ENCODE measurements around the gene VPS35.
A peak's percentile ranks its signal among the peaks of the same experiment; 100 is the strongest.
"Not testable (repeated sequence)": the region's sequence is repeated elsewhere in the genome, so short reads cannot be mapped to it uniquely, and the experiment has no call there.

VPS35 gene

GRCh38 chr16:46711106-46712058, 22.4 kb upstream of the VPS35 start:
- no peak for DNase-seq

- DNase-seq = no peak
These were observed 20.6 kb upstream of the VPS35 start for GRCh38 chr16:46709469-46710005.

- DNase-seq = no peak
These were observed 17.7 kb upstream of the VPS35 start for GRCh38 chr16:46706642-46707041.

GRCh38 chr16:46702030-46702429, 13.1 kb upstream of the VPS35 start:
- DNase-seq = no peak

GRCh38 chr16:46701615-46702014, 12.6 kb upstream of the VPS35 start:
- no peak for DNase-seq

- no peak for DNase-seq
These were observed 11.1 kb upstream of the VPS35 start for GRCh38 chr16:46700048-46700447.

- DNase-seq = no peak
These were observed 8.0 kb upstream of the VPS35 start for GRCh38 chr16:46696957-46697356.

GRCh38 chr16:46695937-46696336, 7.0 kb upstream of the VPS35 start:
- no peak for DNase-seq

- DNase-seq = no peak
These were observed 4.6 kb upstream of the VPS35 start for GRCh38 chr16:46693598-46693997.

- DNase-seq = no peak
These were observed 2.7 kb upstream of the VPS35 start for GRCh38 chr16:46691726-46692125.

GRCh38 chr16:46690281-46691178, 1.6 kb upstream of the VPS35 start:
- no peak for DNase-seq

GRCh38 chr16:46689365-46690280, 645 bp upstream of the VPS35 start, which contains the start of gene ORC6:
Gene ORC6, plus strand, starts transcription at chr16:46689659. Its CDS starts 47 bp downstream, at chr16:46689706.
- DNase-seq = peak; percentile 97

- DNase-seq = no peak
These were observed 801 bp downstream of the VPS35 start for GRCh38 chr16:46688101-46688653.

- DNase-seq = no peak
These were observed 1.5 kb downstream of the VPS35 start for GRCh38 chr16:46687486-46687885.

GRCh38 chr16:46686815-46687473, 2.0 kb downstream of the VPS35 start:
- DNase-seq = no peak

GRCh38 chr16:46681867-46682266, 7.1 kb downstream of the VPS35 start:
- not testable (repeated sequence) for DNase-seq

GRCh38 chr16:46677943-46678342, 11.0 kb downstream of the VPS35 start:
- not testable (repeated sequence) for DNase-seq

GRCh38 chr16:46673320-46674013, 15.5 kb downstream of the VPS35 start:
- peak; percentile 36 for DNase-seq

- DNase-seq = no peak
These were observed 26.9 kb downstream of the VPS35 start for GRCh38 chr16:46662123-46662522.

- DNase-seq = no peak
These were observed 30.1 kb downstream of the VPS35 start for GRCh38 chr16:46658925-46659324.
